ENCODE results near the gene JHY.

The JHY gene

DNA sequence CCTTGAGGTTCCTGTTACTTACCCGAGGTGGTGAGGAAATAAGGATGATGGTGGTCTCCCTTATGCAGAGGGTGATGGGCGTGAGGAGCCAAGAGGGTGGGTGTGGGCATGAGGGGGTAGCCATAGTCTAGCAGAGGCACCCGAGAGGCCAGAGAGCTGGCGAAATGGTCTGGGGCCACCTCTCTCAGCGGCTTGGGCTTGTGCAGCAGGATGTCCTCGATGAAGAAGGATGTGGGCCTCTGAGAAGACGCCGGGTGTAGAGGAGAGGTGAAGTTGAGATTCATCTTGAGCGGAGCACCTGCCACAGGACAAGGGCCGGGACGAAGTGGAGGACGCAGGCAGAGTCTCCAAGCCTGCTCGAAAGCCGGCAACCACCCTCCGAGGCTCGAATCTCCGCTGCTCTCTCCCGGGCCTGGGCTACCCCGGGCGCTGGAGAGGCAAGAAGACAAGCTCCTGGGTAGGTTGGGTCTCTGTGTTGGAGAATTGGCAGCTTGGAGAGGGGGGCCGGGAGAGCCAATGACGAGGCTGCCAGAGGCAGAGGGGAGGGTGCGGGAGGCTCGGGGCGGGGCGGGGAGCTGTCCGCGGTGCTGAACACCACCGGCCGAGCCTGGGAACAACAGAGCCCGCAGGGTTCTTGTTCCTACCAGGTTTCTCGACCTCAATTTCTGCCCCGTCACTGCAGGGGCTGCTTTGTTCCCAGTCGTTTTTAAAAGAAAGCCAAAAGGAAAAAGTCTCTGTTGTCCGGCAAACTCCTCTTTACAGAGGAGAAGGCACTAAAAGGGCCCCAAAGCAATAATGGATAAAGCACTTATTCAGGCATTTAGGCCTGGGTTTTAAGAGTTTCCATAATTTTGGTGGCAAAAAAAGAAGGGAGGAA lies 99.1 kb downstream of the JHY start, which contains the start of gene BSX:
Gene BSX, minus strand, starts transcription at position 447 of the 877 bp plus-strand sequence. Its CDS starts 163 bp downstream, at position 284.
- Histone ChIP-seq H3K4me2 (ENCODE audit: low read length) (peak within 1 kb of the TSS; percentile 9), H3K18ac (ENCODE audit: low read length) (no peak within 1 kb of the TSS), H2BK5ac (ENCODE audit: low read depth, low read length, poor library complexity) (no peak within 1 kb of the TSS), H3K4me3 (ENCODE audit: low read depth, low read length) (no peak within 1 kb of the TSS), H3K23ac (ENCODE audit: low read length) (no peak within 1 kb of the TSS), H3K4ac (ENCODE audit: low read depth, low read length) (no peak within 1 kb of the TSS), H2AK5ac (ENCODE audit: low read length) (no peak within 1 kb of the TSS), H2BK12ac (ENCODE audit: low read length) (no peak within 1 kb of the TSS), H3K79me2 (ENCODE audit: control insufficient read depth, insufficient read depth, low read length, poor library complexity) (no peaks in the 10 kb centered on the region), H4K12ac (ENCODE audit: low read depth, low read length) (no peak within 1 kb of the TSS), H3K14ac (ENCODE audit: low read length) (no peak within 1 kb of the TSS), H3K79me1 (ENCODE audit: low read length) (no peaks in the 10 kb centered on the region), H3K27ac (ENCODE audit: low read depth, low read length) (no peak within 1 kb of the TSS), H3K4me1 (ENCODE audit: control insufficient read depth in 1 of 2, insufficient read depth in 2 of 2, low read length in 2 of 2) (peaks cover 11 to 15% of the 10 kb centered on the region in 2 experiments), H4K91ac (ENCODE audit: low read depth, low read length) (no peak within 1 kb of the TSS), H3K27me3 (ENCODE audit: insufficient read depth, low read length) (peaks cover 82% of the 10 kb centered on the region), H3K36me3 (ENCODE audit: control insufficient read depth in 1 of 2, insufficient read depth in 2 of 2, low read length in 2 of 2) (no peaks in the 10 kb centered on the region), H3K9me3 (ENCODE audit: insufficient read depth, low read depth, low read length) (peaks cover 9% of the 10 kb centered on the region), H2AFZ (ENCODE audit: insufficient read depth, low read length, poor library complexity) (no peak within 1 kb of the TSS), H4K8ac (ENCODE audit: low read depth, low read length) (no peak within 1 kb of the TSS), H2BK120ac (ENCODE audit: insufficient read depth, low read length, poor library complexity) (no peak within 1 kb of the TSS), H3K9ac (ENCODE audit: low read length) (no peak within 1 kb of the TSS)
- WGBS (ENCODE audit: extremely low coverage, insufficient coverage, insufficient read length): no CpG with 5 or more reads among the region's 35 CpGs
- DNase-seq: peak; percentile 31 to 62

GRCh38 chr11:122983438-122984185 lies 101.1 kb downstream of the JHY start:
- H3K4ac ChIP-seq (ENCODE audit: low read depth, low read length): no peak overlapping the region
- DNase-seq: no peak
- H2BK120ac ChIP-seq (ENCODE audit: insufficient read depth, low read length, poor library complexity): no peak overlapping the region
- 92% methylated on average over 1 of the region's 26 CpGs for WGBS (ENCODE audit: extremely low coverage, insufficient coverage, insufficient read length)
- no peak overlapping the region for H4K8ac ChIP-seq (ENCODE audit: low read depth, low read length)
- peak overlapping the region; percentile 23 for H2AFZ ChIP-seq (ENCODE audit: insufficient read depth, low read length, poor library complexity)
- peaks cover 7 to 9% of the 10 kb centered on the region in 2 experiments for H3K4me1 ChIP-seq (ENCODE audit: control insufficient read depth in 1 of 2, insufficient read depth in 2 of 2, low read length in 2 of 2)
- H2BK12ac ChIP-seq (ENCODE audit: low read length): no peak overlapping the region
- H3K27ac ChIP-seq (ENCODE audit: low read depth, low read length): no peak overlapping the region
- peaks cover 9% of the 10 kb centered on the region for H3K9me3 ChIP-seq (ENCODE audit: insufficient read depth, low read depth, low read length)
- H3K79me1 ChIP-seq (ENCODE audit: low read length): no peaks in the 10 kb centered on the region
- no peak overlapping the region for H3K18ac ChIP-seq (ENCODE audit: low read length)
- H3K36me3 ChIP-seq (ENCODE audit: control insufficient read depth in 1 of 2, insufficient read depth in 2 of 2, low read length in 2 of 2): no peaks in the 10 kb centered on the region
- no peak overlapping the region for H2BK5ac ChIP-seq (ENCODE audit: low read depth, low read length, poor library complexity)
- H2AK5ac ChIP-seq (ENCODE audit: low read length): no peak overlapping the region
- H3K79me2 ChIP-seq (ENCODE audit: control insufficient read depth, insufficient read depth, low read length, poor library complexity): no peaks in the 10 kb centered on the region
- no peak overlapping the region for H3K14ac ChIP-seq (ENCODE audit: low read length)
- no peak overlapping the region for H3K4me3 ChIP-seq (ENCODE audit: low read depth, low read length)
- H3K9ac ChIP-seq (ENCODE audit: low read length): no peak overlapping the region
- H3K4me2 ChIP-seq (ENCODE audit: low read length): peak overlapping the region; percentile 57
- H4K12ac ChIP-seq (ENCODE audit: low read depth, low read length): no peak overlapping the region
- H3K27me3 ChIP-seq (ENCODE audit: insufficient read depth, low read length): peaks cover 62% of the 10 kb centered on the region
- H3K23ac ChIP-seq (ENCODE audit: low read length): no peak overlapping the region
- H4K91ac ChIP-seq (ENCODE audit: low read depth, low read length): no peak overlapping the region

- no peak overlapping the region for H3K4ac ChIP-seq (ENCODE audit: low read depth, low read length)
- no peak overlapping the region for H3K18ac ChIP-seq (ENCODE audit: low read length)
- no CpG with 5 or more reads among the region's 59 CpGs for WGBS (ENCODE audit: extremely low coverage, insufficient coverage, insufficient read length)
- no peak overlapping the region for H4K91ac ChIP-seq (ENCODE audit: low read depth, low read length)
- no peak overlapping the region for H4K12ac ChIP-seq (ENCODE audit: low read depth, low read length)
- no peak for DNase-seq
- H3K4me1 ChIP-seq (ENCODE audit: control insufficient read depth in 1 of 2, insufficient read depth in 2 of 2, low read length in 2 of 2): peaks cover 4 to 9% of the 10 kb centered on the region in 2 experiments
- H3K79me1 ChIP-seq (ENCODE audit: low read length): no peaks in the 10 kb centered on the region
- peaks cover 7% of the 10 kb centered on the region for H3K9me3 ChIP-seq (ENCODE audit: insufficient read depth, low read depth, low read length)
- no peaks in the 10 kb centered on the region for H3K36me3 ChIP-seq (ENCODE audit: control insufficient read depth in 1 of 2, insufficient read depth in 2 of 2, low read length in 2 of 2)
- H3K23ac ChIP-seq (ENCODE audit: low read length): no peak overlapping the region
- H3K9ac ChIP-seq (ENCODE audit: low read length): no peak overlapping the region
- peak overlapping the region; percentile 13 for H3K4me3 ChIP-seq (ENCODE audit: low read depth, low read length)
- H2BK5ac ChIP-seq (ENCODE audit: low read depth, low read length, poor library complexity): no peak overlapping the region
- H3K4me2 ChIP-seq (ENCODE audit: low read length): peak overlapping the region; percentile 57
- no peak overlapping the region for H4K8ac ChIP-seq (ENCODE audit: low read depth, low read length)
- no peak overlapping the region for H2BK12ac ChIP-seq (ENCODE audit: low read length)
- H3K27me3 ChIP-seq (ENCODE audit: insufficient read depth, low read length): peaks cover 55% of the 10 kb centered on the region
- H3K14ac ChIP-seq (ENCODE audit: low read length): no peak overlapping the region
- H2AFZ ChIP-seq (ENCODE audit: insufficient read depth, low read length, poor library complexity): peak overlapping the region; percentile 48
- H2BK120ac ChIP-seq (ENCODE audit: insufficient read depth, low read length, poor library complexity): no peak overlapping the region
- no peak overlapping the region for H2AK5ac ChIP-seq (ENCODE audit: low read length)
- H3K79me2 ChIP-seq (ENCODE audit: control insufficient read depth, insufficient read depth, low read length, poor library complexity): no peaks in the 10 kb centered on the region
- no peak overlapping the region for H3K27ac ChIP-seq (ENCODE audit: low read depth, low read length)
Observed at GRCh38 chr11:122984186-122985011, 101.8 kb downstream of the JHY start.

DNA sequence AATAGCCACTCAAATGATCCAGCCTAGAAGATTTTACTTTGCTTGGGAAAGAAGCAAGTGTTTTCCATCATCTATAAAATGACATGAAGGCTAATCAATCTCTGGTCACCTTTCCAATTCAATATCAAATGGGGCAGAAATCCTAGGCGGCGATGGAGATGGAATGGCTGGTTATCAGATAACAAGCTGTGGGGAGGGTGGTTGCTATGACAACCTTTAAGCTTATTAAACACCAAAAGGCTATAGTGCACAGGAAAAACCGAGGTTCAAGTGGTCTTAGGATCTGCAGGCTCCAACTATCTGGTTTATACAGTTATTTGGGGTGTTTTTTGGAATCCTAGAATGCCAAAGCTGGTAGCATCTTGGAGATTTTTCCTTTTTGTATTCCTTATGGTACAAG lies 113.0 kb downstream of the JHY start:
- Histone ChIP-seq H3K9me3 (ENCODE audit: insufficient read depth, low read depth, low read length) (no peaks in the 10 kb centered on the region), H3K4ac (ENCODE audit: low read depth, low read length) (no peak overlapping the region), H3K4me1 (ENCODE audit: control insufficient read depth in 1 of 2, insufficient read depth in 2 of 2, low read length in 2 of 2) (no peaks in the 10 kb centered on the region), H3K4me2 (ENCODE audit: low read length) (no peak overlapping the region), H2BK120ac (ENCODE audit: insufficient read depth, low read length, poor library complexity) (no peak overlapping the region), H3K79me1 (ENCODE audit: low read length) (no peaks in the 10 kb centered on the region), H3K14ac (ENCODE audit: low read length) (no peak overlapping the region), H3K18ac (ENCODE audit: low read length) (no peak overlapping the region), H3K4me3 (ENCODE audit: low read depth, low read length) (no peak overlapping the region), H2AFZ (ENCODE audit: insufficient read depth, low read length, poor library complexity) (no peak overlapping the region), H4K12ac (ENCODE audit: low read depth, low read length) (no peak overlapping the region), H3K79me2 (ENCODE audit: control insufficient read depth, insufficient read depth, low read length, poor library complexity) (no peaks in the 10 kb centered on the region), H3K36me3 (ENCODE audit: control insufficient read depth in 1 of 2, insufficient read depth in 2 of 2, low read length in 2 of 2) (no peaks in the 10 kb centered on the region), H3K27ac (ENCODE audit: low read depth, low read length) (no peak overlapping the region), H4K91ac (ENCODE audit: low read depth, low read length) (no peak overlapping the region), H2BK5ac (ENCODE audit: low read depth, low read length, poor library complexity) (no peak overlapping the region), H2AK5ac (ENCODE audit: low read length) (no peak overlapping the region), H2BK12ac (ENCODE audit: low read length) (no peak overlapping the region), H3K23ac (ENCODE audit: low read length) (no peak overlapping the region), H4K8ac (ENCODE audit: low read depth, low read length) (no peak overlapping the region), H3K9ac (ENCODE audit: low read length) (no peak overlapping the region), H3K27me3 (ENCODE audit: insufficient read depth, low read length) (no peaks in the 10 kb centered on the region)
- WGBS (ENCODE audit: extremely low coverage, insufficient coverage, insufficient read length): no CpG with 5 or more reads among the region's 3 CpGs
- DNase-seq: no peak
